Measurements from ENCODE around the gene FAM53B. TPM values are rescaled to one million over a fixed set of nuclear protein-coding genes. Genes with fewer than 3 reads are reported as not detected.

Gene FAM53B
- total and polyA plus RNA-seq, 4 donors: 21.8 to 31.2 (median 29.7) TPM

DNA sequence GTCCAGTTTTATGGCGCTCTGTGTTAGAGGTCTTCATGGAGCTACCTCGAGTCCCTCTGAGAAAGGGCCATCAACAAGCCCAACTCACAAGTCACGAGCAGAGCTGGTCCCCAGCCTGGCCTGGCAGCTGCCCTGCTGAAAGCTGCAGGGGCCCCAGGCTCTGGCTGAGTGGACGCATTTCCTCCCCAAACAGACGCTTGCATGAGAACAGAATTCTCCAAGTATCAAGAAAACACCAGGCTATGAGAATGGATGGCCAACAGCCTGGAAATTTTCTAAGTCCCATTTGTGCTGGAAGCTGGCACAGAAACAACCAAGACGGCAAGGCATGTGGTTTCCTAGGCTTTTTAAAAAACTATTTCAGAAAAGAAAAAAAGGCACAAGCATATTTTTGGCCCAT, 114.8 kb downstream of the FAM53B start:
- peak in 2 of 6 donors; percentile 47 to 91 for DNase-seq (ENCODE audit: low read depth in 4 of 6, low spot score in 6 of 6)
- Histone ChIP-seq H3K27me3 (ENCODE audit: control insufficient read depth, insufficient read depth, low read length) (no peaks in the 10 kb centered on the region), H3K27ac (ENCODE audit: low read depth, low read length) (no peak overlapping the region), H3K4me1 (ENCODE audit: control insufficient read depth, insufficient read depth, low read length) (peaks cover 84% of the 10 kb centered on the region), H3K4me3 (ENCODE audit: low read depth, low read length) (no peak overlapping the region), H3K36me3 (ENCODE audit: control insufficient read depth, insufficient read depth, low read length) (peaks cover 38% of the 10 kb centered on the region), H3K9me3 (ENCODE audit: control insufficient read depth, insufficient read depth, low read length) (no peaks in the 10 kb centered on the region)
- WGBS (ENCODE audit: insufficient coverage): 29% methylated on average over 6 of the region's 6 CpGs

DNA sequence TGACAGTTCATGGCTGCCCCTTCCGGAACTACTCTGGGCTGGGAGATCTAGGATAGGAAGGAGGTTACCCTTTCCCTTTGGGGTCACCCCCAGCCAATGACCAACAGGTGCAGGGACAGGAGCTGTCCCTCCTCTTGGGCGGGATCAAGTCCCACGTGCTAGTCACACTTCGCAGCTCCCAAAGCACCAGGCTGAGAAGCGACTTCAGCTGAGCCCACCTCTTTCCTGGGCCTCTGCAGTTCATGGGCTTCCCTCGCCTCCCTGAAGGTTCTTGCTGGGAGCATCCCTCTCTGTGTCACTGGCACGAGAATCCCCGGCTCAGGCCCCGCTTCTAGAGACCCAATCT, 115.5 kb downstream of the FAM53B start:
- Histone ChIP-seq H3K27ac (ENCODE audit: low read depth, low read length) (no peak overlapping the region), H3K4me1 (ENCODE audit: control insufficient read depth, insufficient read depth, low read length) (peaks cover 86% of the 10 kb centered on the region), H3K27me3 (ENCODE audit: control insufficient read depth, insufficient read depth, low read length) (no peaks in the 10 kb centered on the region), H3K4me3 (ENCODE audit: low read depth, low read length) (no peak overlapping the region), H3K36me3 (ENCODE audit: control insufficient read depth, insufficient read depth, low read length) (peaks cover 43% of the 10 kb centered on the region), H3K9me3 (ENCODE audit: control insufficient read depth, insufficient read depth, low read length) (no peaks in the 10 kb centered on the region)
- 88% methylated on average over 6 of the region's 9 CpGs for WGBS (ENCODE audit: insufficient coverage)
- DNase-seq (ENCODE audit: low read depth in 4 of 6, low spot score in 6 of 6): no peak

GRCh38 chr10:124627866-124628675, 116.1 kb downstream of the FAM53B start:
- no peaks in the 10 kb centered on the region for H3K27me3 ChIP-seq (ENCODE audit: control insufficient read depth, insufficient read depth, low read length)
- H3K4me3 ChIP-seq (ENCODE audit: low read depth, low read length): no peak overlapping the region
- H3K27ac ChIP-seq (ENCODE audit: low read depth, low read length): no peak overlapping the region
- no peak for DNase-seq (ENCODE audit: low read depth in 4 of 6, low spot score in 6 of 6)
- peaks cover 86% of the 10 kb centered on the region for H3K4me1 ChIP-seq (ENCODE audit: control insufficient read depth, insufficient read depth, low read length)
- peaks cover 49% of the 10 kb centered on the region for H3K36me3 ChIP-seq (ENCODE audit: control insufficient read depth, insufficient read depth, low read length)
- WGBS (ENCODE audit: insufficient coverage): 80% methylated on average over 11 of the region's 12 CpGs
- no peaks in the 10 kb centered on the region for H3K9me3 ChIP-seq (ENCODE audit: control insufficient read depth, insufficient read depth, low read length)

- WGBS (ENCODE audit: insufficient coverage): 61% methylated on average over 11 of the region's 13 CpGs
- Histone ChIP-seq H3K36me3 (ENCODE audit: control insufficient read depth, insufficient read depth, low read length) (peaks cover 55% of the 10 kb centered on the region), H3K27me3 (ENCODE audit: control insufficient read depth, insufficient read depth, low read length) (no peaks in the 10 kb centered on the region), H3K9me3 (ENCODE audit: control insufficient read depth, insufficient read depth, low read length) (no peaks in the 10 kb centered on the region), H3K27ac (ENCODE audit: low read depth, low read length) (no peak overlapping the region), H3K4me1 (ENCODE audit: control insufficient read depth, insufficient read depth, low read length) (peaks cover 82% of the 10 kb centered on the region), H3K4me3 (ENCODE audit: low read depth, low read length) (no peak overlapping the region)
- DNase-seq (ENCODE audit: low read depth in 4 of 6, low spot score in 6 of 6): no peak
Measured at GRCh38 chr10:124626759-124627380, 117.3 kb downstream of the FAM53B start.

DNA sequence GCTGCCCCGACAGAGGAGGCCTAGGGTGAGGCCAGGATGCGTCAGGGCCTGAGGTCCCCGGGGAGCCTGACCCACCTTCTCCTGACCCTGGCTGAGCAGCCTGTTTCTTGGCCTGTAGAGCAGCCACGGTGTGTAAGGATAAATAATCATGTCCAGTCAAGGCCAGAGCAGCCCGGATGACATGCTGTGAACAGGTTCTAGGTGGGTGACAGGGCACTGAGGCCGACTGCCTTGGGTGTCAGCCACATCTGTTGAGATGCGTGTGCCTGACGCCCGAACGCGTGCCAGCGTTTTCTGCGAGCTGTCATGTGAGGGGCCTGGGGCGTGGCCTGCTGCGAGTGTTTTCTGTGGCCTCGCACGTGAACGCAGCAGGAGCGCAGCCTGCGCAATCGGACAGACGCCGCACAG, 118.3 kb downstream of the FAM53B start:
- Histone ChIP-seq H3K9me3 (ENCODE audit: control insufficient read depth, insufficient read depth, low read length) (no peaks in the 10 kb centered on the region), H3K4me3 (ENCODE audit: low read depth, low read length) (no peak overlapping the region), H3K36me3 (ENCODE audit: control insufficient read depth, insufficient read depth, low read length) (peaks cover 52% of the 10 kb centered on the region), H3K27ac (ENCODE audit: low read depth, low read length) (no peak overlapping the region), H3K27me3 (ENCODE audit: control insufficient read depth, insufficient read depth, low read length) (no peaks in the 10 kb centered on the region), H3K4me1 (ENCODE audit: control insufficient read depth, insufficient read depth, low read length) (peaks cover 81% of the 10 kb centered on the region)
- WGBS (ENCODE audit: insufficient coverage): 90% methylated on average over 23 of the region's 23 CpGs
- no peak for DNase-seq (ENCODE audit: low read depth in 4 of 6, low spot score in 6 of 6)

DNA sequence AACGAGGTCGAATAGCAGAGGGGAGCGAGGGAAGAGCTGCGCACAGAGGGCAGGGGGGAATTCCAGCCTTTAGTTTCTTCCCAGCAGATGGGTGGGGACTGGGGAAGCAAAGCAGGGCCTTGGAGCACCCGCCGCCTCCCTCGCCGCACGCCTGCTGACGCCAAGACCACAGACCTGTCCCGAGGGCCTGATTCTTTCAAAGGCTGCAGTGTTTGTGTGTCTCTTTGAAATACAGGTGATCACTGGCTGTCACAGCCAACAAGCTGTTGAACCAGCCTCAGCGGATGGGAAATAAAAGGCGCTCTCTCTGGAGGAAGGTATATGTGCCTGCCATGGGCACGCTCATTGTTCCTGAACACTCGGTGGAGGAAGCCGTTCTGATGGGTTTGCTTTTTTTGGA, 119.3 kb downstream of the FAM53B start:
- Histone ChIP-seq H3K4me3 (ENCODE audit: low read depth, low read length) (no peak overlapping the region), H3K9me3 (ENCODE audit: control insufficient read depth, insufficient read depth, low read length) (no peaks in the 10 kb centered on the region), H3K4me1 (ENCODE audit: control insufficient read depth, insufficient read depth, low read length) (peaks cover 72% of the 10 kb centered on the region), H3K27me3 (ENCODE audit: control insufficient read depth, insufficient read depth, low read length) (no peaks in the 10 kb centered on the region), H3K27ac (ENCODE audit: low read depth, low read length) (no peak overlapping the region), H3K36me3 (ENCODE audit: control insufficient read depth, insufficient read depth, low read length) (peaks cover 61% of the 10 kb centered on the region)
- WGBS (ENCODE audit: insufficient coverage): 73% methylated on average over 12 of the region's 16 CpGs
- DNase-seq (ENCODE audit: low read depth in 4 of 6, low spot score in 6 of 6): peak in 1 of 6 donors; percentile 30

- DNase-seq (ENCODE audit: low read depth in 4 of 6, low spot score in 6 of 6): no peak
- Histone ChIP-seq H3K4me3 (ENCODE audit: low read depth, low read length) (no peak overlapping the region), H3K36me3 (ENCODE audit: control insufficient read depth, insufficient read depth, low read length) (peaks cover 65% of the 10 kb centered on the region), H3K27me3 (ENCODE audit: control insufficient read depth, insufficient read depth, low read length) (no peaks in the 10 kb centered on the region), H3K27ac (ENCODE audit: low read depth, low read length) (no peak overlapping the region), H3K9me3 (ENCODE audit: control insufficient read depth, insufficient read depth, low read length) (no peaks in the 10 kb centered on the region), H3K4me1 (ENCODE audit: control insufficient read depth, insufficient read depth, low read length) (peaks cover 72% of the 10 kb centered on the region)
- WGBS (ENCODE audit: insufficient coverage): 83% methylated on average over 7 of the region's 9 CpGs
Measured at GRCh38 chr10:124624466-124624865, 119.7 kb downstream of the FAM53B start.

GRCh38 chr10:124624006-124624405, 120.2 kb downstream of the FAM53B start:
- DNase-seq (ENCODE audit: low read depth in 4 of 6, low spot score in 6 of 6): no peak
- H3K9me3 ChIP-seq (ENCODE audit: control insufficient read depth, insufficient read depth, low read length): no peaks in the 10 kb centered on the region
- no peaks in the 10 kb centered on the region for H3K27me3 ChIP-seq (ENCODE audit: control insufficient read depth, insufficient read depth, low read length)
- no peak overlapping the region for H3K27ac ChIP-seq (ENCODE audit: low read depth, low read length)
- peaks cover 68% of the 10 kb centered on the region for H3K36me3 ChIP-seq (ENCODE audit: control insufficient read depth, insufficient read depth, low read length)
- H3K4me1 ChIP-seq (ENCODE audit: control insufficient read depth, insufficient read depth, low read length): peaks cover 72% of the 10 kb centered on the region
- 85% methylated on average over 7 of the region's 13 CpGs for WGBS (ENCODE audit: insufficient coverage)
- no peak overlapping the region for H3K4me3 ChIP-seq (ENCODE audit: low read depth, low read length)

DNA sequence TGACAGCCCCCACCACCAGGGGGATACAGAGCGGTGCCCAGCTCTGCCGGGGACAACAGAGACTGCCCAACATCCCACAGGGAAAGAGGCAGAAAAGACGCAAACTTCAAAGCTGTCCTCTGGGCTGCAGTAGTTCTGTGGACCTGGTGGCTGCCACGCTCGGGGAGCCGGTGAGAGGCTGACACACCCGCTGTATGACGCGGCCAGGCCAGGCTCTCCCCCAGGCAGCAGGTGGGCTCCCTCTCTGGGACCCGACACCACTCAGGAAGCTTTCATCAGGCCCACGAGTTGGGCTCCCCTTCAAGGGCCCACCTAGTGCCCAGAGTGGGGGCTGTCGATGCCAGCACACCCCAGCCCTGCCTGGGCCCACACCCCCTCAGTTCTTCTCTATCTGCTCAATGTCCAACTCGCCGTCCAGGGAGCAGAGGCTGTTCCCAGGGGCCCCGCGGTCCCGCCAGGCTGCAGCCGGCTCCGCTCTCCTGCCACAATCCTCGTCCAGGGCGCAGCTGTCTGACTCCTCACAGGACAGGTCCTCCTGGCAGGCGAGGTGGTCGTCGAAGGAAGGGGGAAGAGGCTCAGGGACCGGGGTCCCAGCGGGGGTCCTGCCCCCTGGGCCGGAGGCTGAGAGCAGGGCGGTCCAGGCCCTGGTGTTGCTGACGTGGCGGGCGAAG, 121.2 kb downstream of the FAM53B start:
- WGBS (ENCODE audit: insufficient coverage): 89% methylated on average over 29 of the region's 31 CpGs
- H3K27ac ChIP-seq (ENCODE audit: low read depth, low read length): no peak overlapping the region
- DNase-seq (ENCODE audit: low read depth in 4 of 6, low spot score in 6 of 6): no peak
- no peak overlapping the region for H3K4me3 ChIP-seq (ENCODE audit: low read depth, low read length)
- peaks cover 76% of the 10 kb centered on the region for H3K36me3 ChIP-seq (ENCODE audit: control insufficient read depth, insufficient read depth, low read length)
- no peaks in the 10 kb centered on the region for H3K9me3 ChIP-seq (ENCODE audit: control insufficient read depth, insufficient read depth, low read length)
- H3K4me1 ChIP-seq (ENCODE audit: control insufficient read depth, insufficient read depth, low read length): peaks cover 68% of the 10 kb centered on the region
- H3K27me3 ChIP-seq (ENCODE audit: control insufficient read depth, insufficient read depth, low read length): no peaks in the 10 kb centered on the region
